IMR-90 (cell line): ENCODE data around the gene KIF16B. TPM values are rescaled to one million over a fixed set of nuclear protein-coding genes. Genes with fewer than 3 reads are reported as not detected.

Experiments used
- ATAC-seq: fragments of 200-7000 bp; cut with Tn5 transposase; 2 replicates; pipeline ENCODE4 v1.9.1; 2020; ENCODE audit warnings: low read depth, mild to moderate bottlenecking, moderate library complexity
- BruUV-seq: library from RNA; stranded (reverse); fragments of 400-500 nt; replicated peaks from 2 replicates; lab custom pipeline; 2021; lab: Mats Ljungman, UMichigan
- CTCF ChIA-PET: fragments of 300-600 bp; formaldehyde crosslinking; extraction: SDS; loops from one replicate; lab custom pipeline; 2021; ENCODE audit warnings: antibody characterized with exemption; lab: Yijun Ruan, JAX
- POLR2A ChIA-PET: fragments of 300-600 bp; sonication (Branson Sonifier 250); formaldehyde crosslinking; loops from one replicate; lab custom pipeline; 2022; ENCODE audit warnings: antibody characterized with exemption; ENCODE audit not compliant: unreplicated experiment; lab: Charles Lee
- DNase-seq: peaks from one replicate; pipeline ENCODE4 v3.0.0; 2013
- H2AFZ ChIP-seq: replicated peaks from 2 replicates; pipeline ENCODE3; 2013; ENCODE audit warnings: low read length, mild to moderate bottlenecking; ENCODE audit not compliant: poor library complexity
- H2AK5ac ChIP-seq: 2 replicates; pipeline ENCODE4 v1.6.1; 2013; ENCODE audit warnings: low read depth, low read length, inconsistent platforms
- H2AK9ac ChIP-seq: replicated peaks from 2 replicates; pipeline ENCODE3; 2013; ENCODE audit warnings: mild to moderate bottlenecking, low read depth, low read length, moderate library complexity; ENCODE audit not compliant: poor library complexity
- H2BK120ac ChIP-seq: 2 replicates; pipeline ENCODE4 v1.6.1; 2013; ENCODE audit warnings: low read depth, low read length, inconsistent platforms
- H2BK15ac ChIP-seq: 3 replicates; pipeline ENCODE4 v1.6.1; 2013; ENCODE audit warnings: low read depth, low read length, inconsistent platforms
- H2BK20ac ChIP-seq: 2 replicates; pipeline ENCODE4 v1.6.1; 2013; ENCODE audit warnings: low read depth, mild to moderate bottlenecking, inconsistent platforms, low read length, moderate library complexity
- H2BK5ac ChIP-seq: 2 replicates; pipeline ENCODE4 v1.6.1; 2013; ENCODE audit warnings: mild to moderate bottlenecking, low read depth, low read length, inconsistent platforms; ENCODE audit not compliant: poor library complexity, severe bottlenecking
- H3K14ac ChIP-seq: replicated peaks from 2 replicates; pipeline ENCODE4 v1.6.1; 2013; ENCODE audit warnings: low read depth, low read length, inconsistent platforms
- H3K18ac ChIP-seq: 2 replicates; pipeline ENCODE4 v1.6.1; 2013; ENCODE audit warnings: low read depth, low read length, control low read depth
- H3K23ac ChIP-seq: 2 replicates; pipeline ENCODE4 v1.6.1; 2013; ENCODE audit warnings: low read depth, low read length, inconsistent platforms
- H3K27ac ChIP-seq: 2 replicates; pipeline ENCODE4 v1.5.1; 2013; ENCODE audit warnings: mild to moderate bottlenecking, control low read depth, low read length; ENCODE audit not compliant: insufficient read depth
- H3K27me3 ChIP-seq: 2 replicates; pipeline ENCODE4 v1.6.1; 2013; ENCODE audit warnings: low read length; ENCODE audit not compliant: control insufficient read depth, insufficient read depth
- H3K36me3 ChIP-seq: 2 replicates; pipeline ENCODE4 v1.6.1; 2013; ENCODE audit warnings: low read length, mixed read lengths; ENCODE audit not compliant: control insufficient read depth, insufficient read depth
- H3K4ac ChIP-seq: 2 replicates; pipeline ENCODE4 v1.6.1; 2013; ENCODE audit warnings: low read depth, low read length, inconsistent platforms
- H3K4me1 ChIP-seq: 2 replicates; pipeline ENCODE4 v1.6.1; 2013; ENCODE audit warnings: low read length, mixed read lengths; ENCODE audit not compliant: control insufficient read depth, insufficient read depth
- H3K4me2 ChIP-seq: 2 replicates; pipeline ENCODE4 v1.6.1; 2013; ENCODE audit warnings: low read depth, mild to moderate bottlenecking, control low read depth, low read length, moderate library complexity
- H3K4me3 ChIP-seq: 2 replicates; pipeline ENCODE4 v1.5.1; 2013; ENCODE audit warnings: low read depth, mild to moderate bottlenecking, control low read depth, low read length, moderate library complexity; ENCODE audit not compliant: insufficient read depth
- H3K56ac ChIP-seq: 2 replicates; pipeline ENCODE4 v1.6.1; 2013; ENCODE audit warnings: low read length, inconsistent platforms; ENCODE audit not compliant: insufficient read depth; ENCODE audit errors: extremely low read depth
- H3K79me1 ChIP-seq, 2 experiments: 2 replicates each; pipeline ENCODE4 v1.6.1; 2013; ENCODE audit warnings: low read length in 2 of 2, inconsistent platforms in 1 of 2, low read depth in 1 of 2
- H3K9ac ChIP-seq: 2 replicates; pipeline ENCODE4 v1.6.1; 2013; ENCODE audit warnings: low read depth, low read length, control low read depth
- H3K9me1 ChIP-seq: 2 replicates; pipeline ENCODE4 v1.6.1; 2013; ENCODE audit warnings: low read length, inconsistent platforms; ENCODE audit not compliant: insufficient read depth
- H3K9me3 ChIP-seq: 2 replicates; pipeline ENCODE4 v1.6.1; 2013; ENCODE audit warnings: low read length; ENCODE audit not compliant: control insufficient read depth, insufficient read depth
- H4K20me1 ChIP-seq: 2 replicates; pipeline ENCODE4 v1.6.1; 2013; ENCODE audit warnings: low read length, inconsistent platforms; ENCODE audit not compliant: insufficient read depth
- H4K5ac ChIP-seq: 2 replicates; pipeline ENCODE4 v1.6.1; 2013; ENCODE audit warnings: mild to moderate bottlenecking, low read depth, low read length, control low read depth
- H4K8ac ChIP-seq, 2 experiments: 2 replicates each; pipeline ENCODE4 v1.6.1; 2013; ENCODE audit warnings: low read depth in 2 of 2, low read length in 2 of 2, control low read depth in 1 of 2, inconsistent platforms in 1 of 2
- H4K91ac ChIP-seq: 2 replicates; pipeline ENCODE4 v1.6.1; 2013; ENCODE audit warnings: low read depth, low read length, inconsistent platforms; ENCODE audit not compliant: insufficient read depth
- CEBPB ChIP-seq: IDR thresholded peaks from 2 replicates; pipeline ENCODE4 v1.6.1; 2012; ENCODE audit warnings: low read depth, low read length, improper control_type of control experiment
- WGBS, 2 experiments: methylation state at CpG; one replicate each; pipeline versions ENCODE4 v1.1.5 to v1.1.7; 2013; ENCODE audit warnings: missing lambda C conversion rate in 2 of 2; ENCODE audit not compliant: insufficient read length in 1 of 2; ENCODE audit errors: extremely low coverage in 2 of 2; 5-methylcytosine and 5-hydroxymethylcytosine counted together
- dilution Hi-C: fragments of 300-500 bp; cut with HindIII; formaldehyde crosslinking; loops from one replicate; pipeline ENCODE4 v1.14.3; 2018; ENCODE audit warnings: low sequenced_read_pairs; ENCODE audit not compliant: unreplicated experiment
- in situ Hi-C: fragments of 300-500 bp; cut with MboI; formaldehyde crosslinking; loops from 3 replicates; pipeline ENCODE4 v1.14.3; 2019; ENCODE audit warnings: low sequenced_read_pairs, inconsistent platforms, mixed read lengths
- intact Hi-C: fragments of 100-400 bp; cut with micrococcal nuclease; formaldehyde crosslinking; loops from 2 replicates; pipeline ENCODE4 v1.10.0; 2022
- polyA plus RNA-seq, 3 experiments: library from polyadenylated mRNA; depleted of rRNA; stranded (reverse); fragments of >200 nt; gene quantifications; 2 replicates each; pipeline ENCODE4 v1.2.3, GENCODE V29; 2012; ENCODE audit warnings: low replicate concordance in 1 of 3
- total RNA-seq: library from RNA; depleted of rRNA; stranded (reverse); fragments of >200 nt; gene quantifications from 2 replicates; pipeline ENCODE4 v1.2.3, GENCODE V29; 2012

KIF16B gene
- total and polyA plus RNA-seq, 2 of the 4 experiments (the other 2 are of a cell fraction): 4.7 to 10.0 TPM

GRCh38 chr20:16257813-16258430, 315.3 kb downstream of the KIF16B start:
- H4K8ac ChIP-seq: no peak overlapping the region
- dilution Hi-C loops: no loop called here
- intact Hi-C loops: no loop called here

More at GRCh38 chr20:16257813-16258430, 315.3 kb downstream of the KIF16B start:
- H2BK120ac ChIP-seq: no peak overlapping the region
- H3K4me2 ChIP-seq: no peak overlapping the region
- no peaks in the 10 kb centered on the region for H3K4me1 ChIP-seq
- no peak overlapping the region for H3K18ac ChIP-seq
- H2AK5ac ChIP-seq: no peak overlapping the region
- no peak overlapping the region for H4K5ac ChIP-seq
- H2BK15ac ChIP-seq: no peak overlapping the region
- no peak overlapping the region for H2BK20ac ChIP-seq
- ATAC-seq (no peak), DNase-seq (no peak)
- H3K23ac ChIP-seq: no peak overlapping the region
- no peaks in the 10 kb centered on the region for H3K27me3 ChIP-seq
- WGBS, 2 experiments: 63 to 100% methylated on average over 2 of the region's 2 CpGs
- in situ Hi-C loops: no loop called here
- H3K9me3 ChIP-seq: no peaks in the 10 kb centered on the region
- H3K4ac ChIP-seq: no peak overlapping the region
- no peaks in the 10 kb centered on the region for H3K9me1 ChIP-seq
- no peaks in the 10 kb centered on the region for H3K79me1 ChIP-seq
- no peak overlapping the region for H3K4me3 ChIP-seq
- H4K20me1 ChIP-seq: no peaks in the 10 kb centered on the region
- no peaks in the 10 kb centered on the region for H3K36me3 ChIP-seq
- H3K14ac ChIP-seq: no peak overlapping the region
- no peak overlapping the region for H3K9ac ChIP-seq
- H2BK5ac ChIP-seq: peak overlapping the region; percentile 54
- no peak for TF ChIP-seq CEBPB
- no peak overlapping the region for H2AK9ac ChIP-seq
- CTCF ChIA-PET: no interaction called here
- H3K56ac ChIP-seq: no peak overlapping the region
- no TSS peak for BruUV-seq
- no peak overlapping the region for H4K91ac ChIP-seq
- no peak overlapping the region for H3K27ac ChIP-seq
- POLR2A ChIA-PET: no interaction called here
- no peak overlapping the region for H2AFZ ChIP-seq
